ENCODE data around the gene TRIM14.
"Not testable (repeated sequence)": the region's sequence is repeated elsewhere in the genome, so short reads cannot be mapped to it uniquely, and the experiment has no call there.

TRIM14 gene

GRCh38 chr9:98142182-98142907, 23.3 kb upstream of the TRIM14 start:
- no peak for DNase-seq

GRCh38 chr9:98140503-98140902, 21.5 kb upstream of the TRIM14 start:
- no peak for DNase-seq

- no peak for DNase-seq
Measured at GRCh38 chr9:98136489-98136888, 17.5 kb upstream of the TRIM14 start.

GRCh38 chr9:98135938-98136337, 16.9 kb upstream of the TRIM14 start:
- DNase-seq, result no peak

- DNase-seq, result no peak
Measured at GRCh38 chr9:98135558-98135934, 16.5 kb upstream of the TRIM14 start.

- no peak for DNase-seq
Measured at GRCh38 chr9:98134702-98135557, 15.9 kb upstream of the TRIM14 start.

- DNase-seq, result no peak
Measured at GRCh38 chr9:98132806-98133631, 14.0 kb upstream of the TRIM14 start.

- DNase-seq, result no peak
Measured at GRCh38 chr9:98132158-98132557, 13.1 kb upstream of the TRIM14 start.

GRCh38 chr9:98130576-98131228, 11.7 kb upstream of the TRIM14 start:
- DNase-seq, result no peak

GRCh38 chr9:98130060-98130459, 11.0 kb upstream of the TRIM14 start:
- DNase-seq, result not testable (repeated sequence)

GRCh38 chr9:98129451-98129881, 10.4 kb upstream of the TRIM14 start:
- DNase-seq, result no peak

- DNase-seq, result no peak
Measured at GRCh38 chr9:98128316-98128715, 9.3 kb upstream of the TRIM14 start.

- no peak for DNase-seq
Measured at GRCh38 chr9:98127226-98127625, 8.2 kb upstream of the TRIM14 start.

GRCh38 chr9:98124637-98125426, 5.8 kb upstream of the TRIM14 start:
- DNase-seq, result no peak

GRCh38 chr9:98124091-98124490, 5.1 kb upstream of the TRIM14 start:
- DNase-seq, result not testable (repeated sequence)

- peak; percentile 36 for DNase-seq
Measured at GRCh38 chr9:98121058-98121457, 2.0 kb upstream of the TRIM14 start.

GRCh38 chr9:98120476-98120875, 1.5 kb upstream of the TRIM14 start:
- no peak for DNase-seq

GRCh38 chr9:98117984-98118639, 910 bp downstream of the TRIM14 start:
- no peak for DNase-seq

GRCh38 chr9:98117097-98117496, 1.9 kb downstream of the TRIM14 start:
- not testable (repeated sequence) for DNase-seq

GRCh38 chr9:98109052-98109451, 10.0 kb downstream of the TRIM14 start:
- no peak for DNase-seq

GRCh38 chr9:98108531-98109031, 10.4 kb downstream of the TRIM14 start:
- no peak for DNase-seq
